Ammon's horn (tissue), 1 donor: ENCODE data around the gene BBS9.

Experiments used
- DNase-seq: peaks from one replicate; pipeline ENCODE4 v3.0.0-alpha.2; 2016; ENCODE audit warnings: low spot score

The BBS9 gene

DNA sequence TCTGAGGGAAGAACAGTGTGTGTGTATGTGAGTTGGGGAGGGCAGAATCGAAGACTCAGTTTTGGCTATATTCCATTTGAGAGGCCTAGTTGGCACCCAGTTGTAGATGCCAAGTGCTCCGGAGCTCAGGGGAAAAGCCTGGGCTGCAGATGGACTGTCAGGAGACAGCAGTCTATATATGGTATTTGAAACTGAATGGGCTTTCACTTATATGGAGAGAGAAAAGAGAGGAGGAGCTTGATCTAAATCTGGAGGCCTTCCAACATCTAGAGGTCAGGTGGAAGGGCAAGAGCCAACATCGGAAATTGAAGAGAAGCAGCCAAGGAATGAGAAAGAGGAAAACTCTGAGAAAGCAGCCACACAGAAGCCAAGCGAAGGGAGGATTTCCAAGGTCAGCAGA is 425.2 kb downstream of the BBS9 start:
- DNase-seq, result no peak

DNA sequence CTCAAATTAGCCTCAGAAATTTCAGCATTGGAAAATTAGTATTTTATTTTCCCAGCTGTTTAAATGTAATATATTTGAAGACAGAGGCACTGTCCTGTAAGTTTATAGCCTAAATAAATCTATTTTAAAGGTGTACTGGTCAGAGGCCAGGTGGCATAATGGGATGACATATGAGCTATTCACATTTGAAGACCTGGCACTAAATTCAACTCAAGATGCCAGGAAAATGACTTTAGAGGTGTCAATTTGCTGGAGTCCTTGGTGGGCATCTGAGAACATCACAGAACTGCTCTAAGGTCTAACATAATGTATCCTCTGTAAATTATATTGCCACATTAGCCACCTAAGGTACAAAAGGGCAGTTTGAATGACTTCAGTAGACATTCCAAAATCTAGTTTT is 427.1 kb downstream of the BBS9 start:
- no peak for DNase-seq

DNA sequence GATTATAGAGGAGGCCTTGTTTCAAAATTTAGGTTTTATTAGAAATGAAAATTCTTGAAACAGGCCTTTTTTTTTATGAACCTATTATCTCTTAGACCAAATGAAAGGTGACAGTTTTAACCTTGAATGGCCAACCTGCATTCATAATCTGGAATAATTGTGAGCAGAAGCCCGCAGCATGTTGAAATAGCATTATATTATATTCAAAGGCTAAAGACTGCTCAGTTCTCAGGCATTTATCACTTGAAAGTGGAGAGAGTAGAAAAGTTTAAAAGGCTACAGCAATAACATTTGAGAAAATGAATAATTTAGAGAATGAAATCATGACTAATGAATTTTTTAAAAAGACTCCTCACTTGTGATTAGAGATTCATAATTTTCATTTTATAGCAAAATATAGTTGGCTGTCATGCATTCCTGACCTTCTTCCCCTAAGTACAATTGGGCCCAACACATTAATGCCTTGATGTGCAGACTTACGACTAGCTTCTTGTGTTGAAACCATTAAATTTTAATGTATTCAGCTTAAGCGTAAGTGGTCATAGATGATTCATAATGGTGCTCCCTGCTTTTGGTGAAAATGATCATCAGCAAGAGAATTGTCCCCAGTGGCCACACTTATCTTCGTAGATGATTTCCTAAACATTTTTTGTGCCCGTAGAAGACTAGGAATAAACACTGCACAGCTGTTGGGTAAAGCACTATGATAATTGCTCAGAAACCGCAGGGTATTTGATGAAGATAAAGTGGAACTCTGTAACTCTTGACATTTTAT is 429.4 kb downstream of the BBS9 start:
- DNase-seq, result no peak

DNA sequence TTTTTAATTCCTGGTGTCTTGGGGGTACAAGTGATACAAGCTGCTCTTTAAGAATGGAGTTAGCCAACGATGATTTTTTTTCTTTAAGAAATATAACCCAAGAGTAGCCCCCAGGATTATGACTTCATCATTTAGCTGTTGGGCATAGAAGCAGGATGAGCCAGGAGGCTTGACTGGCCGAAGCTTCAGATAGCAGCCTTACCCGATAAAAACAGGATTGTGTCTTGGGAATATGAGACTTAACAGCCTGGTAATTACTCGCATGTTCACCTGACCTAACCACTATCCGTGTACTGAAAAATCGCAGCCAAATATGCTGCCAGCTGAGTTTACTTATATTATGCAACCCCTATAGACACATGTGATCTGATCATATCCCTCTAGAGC is 430.0 kb downstream of the BBS9 start:
- no peak for DNase-seq

DNA sequence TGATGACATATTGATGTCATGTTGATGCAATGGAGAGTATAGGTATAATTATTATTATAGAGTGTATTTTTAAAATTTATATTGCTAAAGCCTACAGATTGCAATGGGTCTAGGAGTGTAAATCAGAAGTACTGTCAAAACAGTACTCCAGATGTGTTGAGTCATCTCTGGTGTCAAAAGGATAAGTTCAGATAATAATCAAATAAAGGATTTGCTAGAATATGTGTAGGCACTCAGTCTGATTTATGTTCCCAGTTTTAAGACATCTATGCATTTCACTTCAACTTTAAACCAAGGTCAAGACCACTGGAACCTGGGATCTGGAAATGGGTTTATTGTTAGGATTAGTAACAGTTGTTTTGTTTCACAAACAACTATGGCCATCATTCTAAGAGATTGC is 433.6 kb downstream of the BBS9 start:
- DNase-seq, result no peak

DNA sequence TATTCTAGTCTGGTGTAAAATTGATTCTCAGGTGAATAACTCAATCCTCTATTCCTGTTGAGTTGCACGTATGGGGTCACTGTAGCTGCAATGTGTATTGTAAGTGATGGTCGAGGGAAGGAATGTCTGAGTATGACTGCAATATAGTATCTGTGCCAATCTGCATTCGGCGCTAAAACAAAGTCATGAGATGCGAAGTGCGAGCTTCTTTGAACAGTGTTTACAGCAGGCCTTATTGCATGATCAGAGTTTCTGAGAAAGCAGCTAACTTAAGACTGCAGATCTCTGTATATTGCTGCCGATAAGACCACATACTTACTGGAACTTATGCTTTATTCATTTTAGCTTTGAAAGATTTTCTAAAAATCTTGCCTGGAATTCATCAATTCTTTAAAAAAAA is 434.3 kb downstream of the BBS9 start:
- DNase-seq, result no peak

DNA sequence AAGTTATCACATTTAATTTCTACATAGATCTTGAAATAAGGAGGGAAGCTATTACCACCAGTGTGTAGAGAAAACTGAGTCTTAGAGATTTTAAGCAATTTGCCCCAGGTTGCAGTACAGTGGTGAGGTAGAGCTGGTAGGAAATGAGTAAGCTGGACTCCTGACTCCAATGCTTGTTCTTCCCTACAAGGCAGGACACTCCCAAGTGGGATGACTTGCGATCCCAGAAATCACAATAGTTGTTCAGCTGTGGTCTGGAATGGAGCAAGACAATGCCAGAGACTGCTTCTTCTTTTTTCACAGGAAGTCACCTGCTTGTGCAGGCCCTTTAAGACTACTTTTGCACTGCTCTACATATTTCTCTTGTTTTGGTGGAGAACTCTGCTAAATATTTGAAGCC is 448.8 kb downstream of the BBS9 start:
- DNase-seq, result no peak

DNA sequence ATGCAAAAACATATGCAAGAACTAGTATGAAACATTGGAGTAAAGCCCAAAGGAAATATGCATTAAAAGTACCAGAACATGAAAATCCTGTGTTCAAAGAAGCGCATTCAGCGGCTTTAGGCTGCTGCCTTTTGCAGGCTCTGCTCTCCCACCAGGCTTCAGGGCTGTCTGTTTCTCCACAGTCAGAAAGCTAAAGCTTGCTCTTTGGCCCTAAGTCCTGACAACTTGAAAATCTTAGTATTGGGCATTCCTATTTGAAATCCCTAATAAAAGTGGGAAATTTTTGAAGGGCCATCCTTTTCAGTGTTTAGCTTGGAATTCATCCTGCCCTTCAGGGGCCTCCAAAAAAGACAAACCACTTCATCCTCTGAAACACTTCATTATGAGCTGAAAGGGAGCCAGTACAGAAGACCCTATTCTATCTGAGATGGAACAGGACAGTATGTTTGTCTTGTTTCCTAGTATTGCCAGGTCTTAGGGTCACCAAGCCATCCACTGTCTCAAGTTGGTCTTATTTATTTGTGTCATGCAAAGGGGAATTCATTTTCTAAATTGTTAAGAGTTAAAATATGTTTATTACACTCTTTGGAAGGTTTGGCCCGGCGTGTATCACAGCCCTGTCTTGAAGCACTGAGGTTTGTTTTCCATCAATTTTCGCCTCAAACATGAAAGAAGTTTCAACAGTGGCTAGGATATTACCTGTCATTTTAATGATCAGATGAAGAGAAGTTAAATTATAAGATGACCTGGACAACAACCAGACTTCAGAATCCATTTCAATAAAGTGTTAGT is 449.7 kb downstream of the BBS9 start:
- no peak for DNase-seq

DNA sequence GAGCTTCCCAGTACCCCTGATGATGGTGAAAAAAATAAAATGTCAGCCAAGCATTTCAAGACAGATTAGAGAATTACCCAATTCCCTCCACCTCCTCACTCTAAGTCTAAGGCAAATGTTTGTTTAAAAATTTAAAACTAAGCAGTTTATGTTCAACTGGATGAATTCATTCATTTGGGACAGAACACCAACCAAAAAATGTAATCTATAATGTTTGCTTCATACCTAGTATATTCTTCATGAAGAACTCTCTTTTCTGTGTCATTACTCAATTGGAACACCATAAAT is 450.3 kb downstream of the BBS9 start:
- DNase-seq, result no peak

DNA sequence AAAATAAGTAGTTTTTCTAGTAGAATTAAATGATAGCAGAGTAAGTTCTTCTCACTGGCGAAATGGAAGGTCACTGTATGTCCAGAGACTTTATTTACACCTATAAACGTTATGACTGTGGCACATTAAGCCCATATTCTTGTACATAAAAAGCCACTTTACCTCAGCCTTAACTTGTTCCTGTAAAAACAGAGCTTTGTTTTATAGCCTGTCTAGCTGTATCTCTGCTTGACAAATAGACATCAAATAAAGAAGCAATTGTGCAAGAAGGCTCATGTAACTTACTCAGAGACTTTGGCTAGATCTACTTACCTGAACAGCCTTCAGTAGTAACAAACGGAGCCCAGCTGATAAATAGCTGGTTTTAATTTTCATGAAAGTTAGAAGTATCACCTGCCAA is 451.9 kb downstream of the BBS9 start:
- DNase-seq, result no peak

DNA sequence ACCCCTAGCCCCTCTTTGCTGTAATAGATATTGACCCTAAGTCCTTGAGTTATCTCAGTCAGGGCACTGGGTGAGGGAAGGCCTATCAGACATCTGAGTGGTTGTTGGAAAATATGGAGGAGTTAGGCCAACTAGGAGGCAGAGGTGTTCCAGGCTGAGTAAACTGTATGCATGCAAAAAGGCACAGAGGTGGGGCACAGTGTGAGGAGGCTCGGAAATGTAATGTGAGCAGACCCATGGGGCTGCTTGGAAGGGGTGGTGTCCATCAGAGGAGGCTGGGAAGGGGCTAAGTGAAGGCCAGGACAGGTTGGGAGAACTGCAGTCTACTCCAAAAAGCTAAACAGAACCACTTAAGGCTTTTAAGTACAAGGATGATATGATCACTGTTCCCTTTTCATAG is 452.7 kb downstream of the BBS9 start:
- DNase-seq, result no peak

DNA sequence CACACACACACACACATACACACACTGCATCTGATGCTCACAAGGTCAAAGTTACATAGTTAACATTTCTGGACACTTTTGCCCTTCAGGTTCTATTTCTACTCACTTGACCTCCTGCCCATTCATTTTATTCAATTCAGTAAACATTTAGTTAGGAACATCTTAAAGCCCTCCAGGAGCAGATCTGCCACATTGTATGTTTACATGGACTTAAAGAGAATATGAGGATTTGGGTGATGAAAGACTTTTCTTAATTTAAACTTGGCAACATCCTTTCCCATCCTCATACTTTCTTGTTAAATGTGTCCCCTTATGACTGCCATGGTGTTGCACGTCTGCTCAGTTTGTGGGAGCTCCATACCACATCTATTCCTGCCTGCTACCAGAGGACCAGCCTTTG is 453.2 kb downstream of the BBS9 start:
- DNase-seq, result no peak

DNA sequence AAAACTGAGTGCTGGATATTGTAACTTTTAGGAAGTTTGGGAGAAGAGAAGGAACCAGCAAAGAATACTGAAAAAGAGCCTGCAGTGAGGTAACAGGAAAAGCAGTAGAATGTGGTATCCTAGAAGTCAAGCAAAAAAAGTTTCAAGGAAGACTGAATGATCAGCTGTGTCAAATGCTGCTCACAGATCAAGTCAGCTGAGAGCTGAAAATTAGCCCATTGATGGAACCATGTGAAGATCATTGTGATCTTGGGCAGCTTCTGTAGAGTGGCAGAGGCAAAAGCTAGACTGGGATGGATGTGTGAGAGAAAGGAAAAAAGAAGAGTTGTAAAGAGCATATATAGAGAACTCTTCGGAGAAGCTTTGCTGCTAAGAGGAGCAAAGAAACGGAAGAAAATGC is 460.5 kb downstream of the BBS9 start:
- no peak for DNase-seq

DNA sequence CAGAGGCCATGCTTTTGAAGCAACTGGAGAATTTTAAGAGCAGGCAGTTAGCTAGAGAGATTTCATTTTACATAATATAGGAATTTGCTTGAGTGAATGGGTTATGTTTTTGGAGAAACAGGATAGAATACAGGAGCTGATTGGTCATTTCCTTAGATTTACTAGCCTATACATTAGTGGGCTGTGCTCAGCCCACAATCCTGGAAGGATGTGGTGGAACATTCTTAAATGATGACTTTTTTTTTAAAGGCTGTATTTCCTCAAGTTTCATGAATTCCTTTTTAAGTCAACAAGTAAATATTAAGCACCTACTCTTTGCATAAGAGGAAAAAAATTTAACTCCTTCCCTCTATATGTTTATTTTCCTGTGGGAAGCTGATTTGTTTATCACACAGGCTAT is 461.6 kb downstream of the BBS9 start:
- DNase-seq, result no peak

DNA sequence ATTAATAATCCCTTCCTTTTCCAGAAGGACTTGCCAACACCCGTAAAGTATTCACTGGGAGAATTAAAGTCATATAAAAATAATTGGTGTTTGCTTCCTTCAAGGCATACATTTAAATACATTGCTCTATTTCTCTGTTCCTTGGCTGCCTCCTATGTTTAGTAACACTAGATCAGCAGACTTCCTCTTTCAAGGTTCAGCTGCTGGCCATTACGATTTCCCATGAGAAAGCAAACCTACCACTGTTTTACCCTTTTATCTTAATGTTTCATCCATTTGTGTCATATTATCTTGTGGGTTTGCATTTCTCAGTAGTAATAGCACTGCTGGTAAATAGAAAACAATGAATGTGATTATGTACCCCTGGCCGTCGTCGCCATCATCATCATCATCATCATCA is 462.1 kb downstream of the BBS9 start:
- DNase-seq, result no peak

DNA sequence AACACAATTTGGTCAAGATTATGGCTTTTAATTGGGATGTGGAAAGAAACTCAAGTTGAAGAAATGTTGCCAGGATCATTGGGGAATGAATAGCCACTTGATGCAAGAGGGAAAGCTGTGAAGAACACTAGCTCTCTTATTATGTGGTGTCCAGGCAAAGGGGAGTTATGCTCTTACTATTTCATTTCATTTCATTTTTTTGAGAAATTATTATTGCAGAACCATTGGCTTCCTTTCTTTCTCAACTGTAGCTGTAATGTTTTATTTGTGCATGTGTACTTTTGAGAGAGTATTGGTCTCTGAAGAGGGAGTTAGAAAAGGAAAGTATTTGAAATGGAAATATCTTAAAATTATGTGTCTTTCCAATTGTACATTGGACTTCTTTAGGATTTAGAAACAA is 463.4 kb downstream of the BBS9 start:
- no peak for DNase-seq

DNA sequence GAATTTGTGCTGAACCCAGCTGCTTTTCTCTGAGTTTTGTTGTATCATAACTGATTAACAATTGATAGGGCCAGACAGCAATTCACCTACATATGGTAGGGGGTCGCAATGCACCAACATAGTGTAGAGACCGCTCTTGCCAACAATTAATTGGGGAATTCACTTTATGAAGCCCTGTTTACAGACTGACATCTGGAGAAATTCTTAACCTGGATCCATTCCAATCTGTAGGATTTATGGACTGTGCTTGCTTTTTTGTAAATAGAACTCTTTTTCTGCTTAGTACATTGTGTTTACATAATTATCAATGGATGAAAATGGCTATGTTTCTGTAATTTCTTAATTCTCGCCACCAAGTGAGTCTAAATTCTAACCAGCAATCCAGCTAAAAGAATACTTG is 464.2 kb downstream of the BBS9 start:
- DNase-seq, result no peak

DNA sequence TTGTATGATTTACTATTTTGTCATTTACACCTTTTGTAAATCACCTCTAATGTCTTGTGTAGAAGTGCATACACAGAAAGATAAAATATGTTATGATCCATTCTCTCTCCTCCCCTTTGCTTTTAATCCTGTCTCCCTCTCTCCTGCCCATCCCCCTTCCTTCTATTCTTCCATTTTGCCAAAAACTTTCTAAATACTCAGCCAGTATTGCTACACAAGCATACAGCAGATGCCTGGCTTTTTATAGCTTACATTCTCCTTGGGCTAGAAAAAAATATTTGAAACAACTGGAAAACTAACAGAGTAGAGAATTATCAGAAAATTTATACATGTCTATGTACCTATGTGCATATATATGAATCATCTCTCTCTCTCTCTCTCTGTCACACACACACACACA is 467.3 kb downstream of the BBS9 start:
- no peak for DNase-seq

DNA sequence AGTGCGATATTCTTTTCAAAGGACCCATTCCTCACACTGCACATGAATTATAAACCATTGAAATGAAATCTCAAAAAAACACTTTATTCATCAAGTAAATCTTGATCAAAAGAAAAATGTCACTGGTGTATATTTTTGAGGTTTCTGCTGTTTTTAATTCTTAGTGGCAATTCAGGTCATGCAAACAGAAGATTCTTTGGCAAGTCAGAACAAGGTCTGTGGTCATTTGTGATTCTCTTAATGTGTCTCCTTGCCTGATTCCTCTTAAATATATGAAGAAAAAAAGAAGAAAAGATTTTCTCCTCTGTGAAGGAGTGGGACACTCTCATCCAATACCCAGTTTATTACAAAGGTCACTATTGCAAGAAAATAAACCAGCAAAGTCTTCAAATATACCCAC is 467.8 kb downstream of the BBS9 start:
- DNase-seq, result no peak

DNA sequence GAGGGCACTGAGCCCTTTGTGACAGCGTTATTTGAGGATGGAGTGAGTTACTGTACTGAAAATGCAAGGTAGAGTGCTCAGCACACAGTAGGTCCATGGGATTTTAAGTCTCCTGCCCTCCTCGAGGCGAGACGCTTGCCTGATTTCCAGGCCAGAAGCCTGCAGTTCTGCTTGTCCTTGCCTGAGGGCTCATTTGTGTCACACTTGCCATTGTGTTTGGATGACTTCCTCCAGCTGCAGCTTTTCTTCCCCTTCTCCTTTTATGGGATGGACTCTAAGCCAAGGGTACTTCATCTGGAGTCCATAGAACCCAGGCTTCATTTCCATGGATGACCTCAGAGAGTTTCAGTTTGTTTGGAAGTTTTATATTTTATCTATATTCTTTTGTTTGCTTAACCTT is 471.7 kb downstream of the BBS9 start:
- no peak for DNase-seq

DNA sequence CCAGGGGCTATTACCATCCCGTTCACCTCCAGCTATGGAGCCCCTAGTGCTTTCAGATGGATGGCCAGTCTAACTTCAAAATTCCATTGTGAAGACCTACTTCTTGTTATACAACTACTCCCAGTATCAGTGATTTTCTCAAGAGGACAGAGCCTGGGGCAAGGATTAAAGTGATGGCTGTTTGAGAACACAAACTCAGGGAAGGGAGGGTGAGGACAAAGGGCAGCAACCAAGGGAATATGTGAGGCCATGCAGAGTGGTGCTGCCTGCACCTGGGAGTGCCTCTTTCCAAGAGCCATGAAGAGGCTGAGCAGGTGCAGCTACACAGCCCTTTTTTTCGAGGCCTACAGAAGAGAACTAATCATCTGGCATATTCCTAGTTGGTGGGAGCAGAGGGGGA is 472.5 kb downstream of the BBS9 start:
- no peak for DNase-seq

DNA sequence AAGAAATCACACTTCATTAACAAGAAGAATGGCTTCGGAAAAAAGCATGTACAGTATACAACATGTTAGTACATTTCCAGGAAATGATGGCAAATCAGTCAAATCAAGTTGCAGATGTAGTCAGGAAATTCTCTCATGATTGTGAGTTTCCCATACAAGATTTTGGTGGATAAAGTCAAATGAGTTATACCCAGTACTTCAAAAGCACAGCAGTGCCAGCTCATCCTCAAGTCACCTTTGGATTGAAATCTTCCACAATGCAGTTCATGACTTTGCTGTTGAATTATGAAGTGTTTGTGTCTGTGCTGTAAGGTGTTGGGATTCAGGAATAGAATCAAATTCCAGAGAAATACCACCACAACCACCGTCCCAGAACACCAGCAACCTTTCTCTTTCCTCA is 474.7 kb downstream of the BBS9 start:
- no peak for DNase-seq

DNA sequence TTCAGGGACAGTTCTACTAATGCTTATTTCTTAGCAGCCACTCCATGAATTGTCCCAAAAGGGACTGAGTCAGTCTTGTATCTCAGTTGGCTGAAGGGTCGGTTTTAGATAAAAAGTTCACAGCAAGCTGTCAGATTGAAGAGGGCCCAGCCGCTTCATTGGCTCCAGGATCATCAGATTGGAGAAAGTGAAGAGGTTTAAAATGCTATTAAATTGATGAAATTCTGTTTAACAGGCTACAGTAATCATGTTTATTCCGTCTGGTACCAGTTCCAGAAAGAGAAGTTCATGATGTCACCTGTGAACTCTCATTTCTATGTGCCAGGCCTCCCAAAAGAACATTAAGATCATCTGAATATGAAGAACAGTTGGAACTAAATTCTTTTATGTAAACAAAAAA is 481.6 kb downstream of the BBS9 start:
- no peak for DNase-seq

DNA sequence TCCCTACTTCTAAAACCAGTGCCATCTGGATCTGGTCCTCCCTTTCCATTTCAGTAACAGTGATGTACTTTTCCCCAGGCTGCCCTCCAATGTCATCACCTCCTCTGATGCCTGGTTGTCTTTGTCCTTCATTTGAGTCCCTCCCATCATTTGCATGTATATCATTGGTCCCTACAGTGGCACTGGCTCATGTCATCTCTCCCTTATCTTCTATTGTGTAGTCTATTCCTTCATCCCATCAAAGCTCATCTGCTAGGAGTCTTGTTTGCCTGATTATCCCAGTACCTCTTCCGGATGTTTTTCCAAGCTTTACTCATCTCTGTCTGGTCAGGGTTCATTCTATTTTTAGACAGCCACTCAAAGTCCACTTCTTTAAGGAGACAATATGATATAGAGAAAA is 483.1 kb downstream of the BBS9 start:
- no peak for DNase-seq
